CD4-positive, alpha-beta T cell (primary cell): Measurements from ENCODE around the gene SKAP2. TPM values are rescaled to one million over a fixed set of nuclear protein-coding genes. Genes with fewer than 3 reads are reported as not detected.

Experiments
- ATAC-seq: fragments of 200-7000 bp; cut with Tn5 transposase; one replicate; pipeline ENCODE4 v1.10.0; 2022; ENCODE audit warnings: mild to moderate bottlenecking; ENCODE audit not compliant: poor library complexity
- CTCF ChIA-PET: fragments of 350-600 bp; sonication (Branson Sonifier 250); formaldehyde crosslinking; loops from one replicate; lab custom pipeline; 2021; ENCODE audit warnings: antibody characterized with exemption, inconsistent platforms; lab: Charles Lee
- POLR2A ChIA-PET: fragments of 350-600 bp; sonication (Branson Sonifier 250); formaldehyde crosslinking; loops from one replicate; lab custom pipeline; 2021; ENCODE audit warnings: antibody characterized with exemption, inconsistent platforms; lab: Charles Lee
- DNase-seq, 14 experiments: peaks; one replicate each; pipeline ENCODE4 v3.0.0-alpha.2; 2013 to 2020; ENCODE audit warnings: mixed read lengths in 2 of 14
- H3K27ac ChIP-seq, 2 donors: one replicate each; pipeline versions ENCODE4 v1.5.1 to v1.7.0; 2013; ENCODE audit warnings: low read length in 2 of 2, low read depth in 1 of 2, mild to moderate bottlenecking in 1 of 2
- H3K27me3 ChIP-seq, 2 experiments: 1 replicate in 1 of 2; 2 replicates in 1 of 2; pipeline versions ENCODE4 v1.6.1 to v1.7.0; 2013; ENCODE audit warnings: low read length in 2 of 2, control low read depth in 1 of 2, mild to moderate bottlenecking in 1 of 2, moderate library complexity in 1 of 2; ENCODE audit not compliant: insufficient read depth in 2 of 2, control insufficient read depth in 1 of 2
- H3K36me3 ChIP-seq: one replicate; pipeline ENCODE4 v1.6.1; 2013; ENCODE audit warnings: low read length, control low read depth; ENCODE audit not compliant: insufficient read depth
- H3K4me1 ChIP-seq: one replicate; pipeline ENCODE4 v1.6.1; 2013; ENCODE audit warnings: low read length, control low read depth; ENCODE audit not compliant: insufficient read depth
- H3K4me3 ChIP-seq: one replicate; pipeline ENCODE4 v1.5.1; 2013; ENCODE audit warnings: mild to moderate bottlenecking, low read length, moderate library complexity
- H3K9me3 ChIP-seq, 2 experiments: 1 replicate in 1 of 2; 2 replicates in 1 of 2; pipeline versions ENCODE4 v1.6.1 to v1.7.0; 2013; ENCODE audit warnings: low read length in 2 of 2, mild to moderate bottlenecking in 2 of 2, control low read depth in 1 of 2, moderate library complexity in 1 of 2; ENCODE audit not compliant: control insufficient read depth in 1 of 2, insufficient read depth in 1 of 2
- H3K27ac Mint-ChIP-seq: one replicate; pipeline ENCODE4 v1.8.0; 2020; ENCODE audit warnings: mixed read lengths
- H3K27me3 Mint-ChIP-seq: one replicate; pipeline ENCODE4 v1.8.0; 2021; ENCODE audit warnings: mixed read lengths
- H3K36me3 Mint-ChIP-seq: one replicate; pipeline ENCODE4 v1.8.0; 2021; ENCODE audit warnings: low read depth, mixed read lengths
- H3K4me1 Mint-ChIP-seq: one replicate; pipeline ENCODE4 v1.8.0; 2021; ENCODE audit warnings: low read depth, mixed read lengths
- H3K4me3 Mint-ChIP-seq: one replicate; pipeline ENCODE4 v1.8.0; 2020; ENCODE audit warnings: mild to moderate bottlenecking, mixed read lengths
- H3K9me3 Mint-ChIP-seq: one replicate; pipeline ENCODE4 v1.8.0; 2020; ENCODE audit warnings: mixed read lengths
- intact Hi-C, 2 experiments: fragments of 100-400 bp; cut with DNase I in 1 of 2; cut with micrococcal nuclease in 1 of 2; formaldehyde crosslinking; loops; one replicate each; pipeline versions ENCODE4 v1.15.1 to v1.9.0; 2023 to 2025; cut with DNase I, micrococcal nuclease
- total RNA-seq, 174 experiments: library from RNA in 2 of 174; stranded (reverse) in 2 of 174; gene quantifications; one replicate each; pipeline ENCODE4 v1.2.3 and lab custom pipeline; 2021 to 2026
- TF ChIP-seq, protein P1 (sequence below): fragments of 200-600 bp; IDR thresholded peaks from one replicate; pipeline ENCODE4 v1.8.0; 2022; ENCODE audit warnings: antibody characterized with exemption, mild to moderate bottlenecking

Gene SKAP2
- total RNA-seq, 2 experiments from 2014 or later: 0.91 to 1.2 TPM

DNA sequence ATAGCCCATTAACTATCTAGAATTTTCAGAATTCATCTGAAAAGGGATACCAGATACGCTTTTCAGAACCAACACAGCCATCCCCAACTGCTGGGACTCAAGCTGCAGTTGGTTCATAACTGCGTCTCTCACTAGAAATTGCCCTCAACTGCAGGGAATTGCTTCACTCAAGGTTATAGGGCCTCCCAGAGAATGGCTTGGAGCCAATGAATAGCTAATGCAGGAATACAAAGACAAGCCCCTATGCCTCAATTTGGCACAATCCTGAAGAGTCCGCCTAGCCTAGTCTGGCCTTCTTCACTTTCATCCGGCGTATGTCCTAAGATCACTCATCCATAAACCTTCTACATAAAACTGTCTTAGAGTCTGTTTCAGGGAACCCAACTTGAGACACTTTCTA, 164.0 kb downstream of the SKAP2 start:
- Mint-ChIP-seq H3K27me3 (peaks cover 35% of the 10 kb centered on the region), H3K4me1 (no peaks in the 10 kb centered on the region), H3K36me3 (no peaks in the 10 kb centered on the region), H3K9me3 (no peaks in the 10 kb centered on the region), H3K27ac (no peak overlapping the region), H3K4me3 (no peak overlapping the region)
- no peaks in the 10 kb centered on the region for H3K36me3 ChIP-seq
- ChIA-PET POLR2A (no interaction called here), CTCF (interaction anchor here (1.0 kb wide), 1 partner anchor 19 kb away, joined by 3 read pairs; no protein-coding TSS in a partner anchor)
- DNase-seq (no peak), ATAC-seq (no peak)
- no peaks in the 10 kb centered on the region for H3K4me1 ChIP-seq
- TF ChIP-seq, protein P1, sequence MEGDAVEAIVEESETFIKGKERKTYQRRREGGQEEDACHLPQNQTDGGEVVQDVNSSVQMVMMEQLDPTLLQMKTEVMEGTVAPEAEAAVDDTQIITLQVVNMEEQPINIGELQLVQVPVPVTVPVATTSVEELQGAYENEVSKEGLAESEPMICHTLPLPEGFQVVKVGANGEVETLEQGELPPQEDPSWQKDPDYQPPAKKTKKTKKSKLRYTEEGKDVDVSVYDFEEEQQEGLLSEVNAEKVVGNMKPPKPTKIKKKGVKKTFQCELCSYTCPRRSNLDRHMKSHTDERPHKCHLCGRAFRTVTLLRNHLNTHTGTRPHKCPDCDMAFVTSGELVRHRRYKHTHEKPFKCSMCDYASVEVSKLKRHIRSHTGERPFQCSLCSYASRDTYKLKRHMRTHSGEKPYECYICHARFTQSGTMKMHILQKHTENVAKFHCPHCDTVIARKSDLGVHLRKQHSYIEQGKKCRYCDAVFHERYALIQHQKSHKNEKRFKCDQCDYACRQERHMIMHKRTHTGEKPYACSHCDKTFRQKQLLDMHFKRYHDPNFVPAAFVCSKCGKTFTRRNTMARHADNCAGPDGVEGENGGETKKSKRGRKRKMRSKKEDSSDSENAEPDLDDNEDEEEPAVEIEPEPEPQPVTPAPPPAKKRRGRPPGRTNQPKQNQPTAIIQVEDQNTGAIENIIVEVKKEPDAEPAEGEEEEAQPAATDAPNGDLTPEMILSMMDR: no peak
- peaks cover 0 to 5% of the 10 kb centered on the region in 2 experiments for H3K27me3 ChIP-seq
- intact Hi-C loops: no loop called here
- H3K4me3 ChIP-seq: no peak overlapping the region
- H3K27ac ChIP-seq: no peak overlapping the region
- H3K9me3 ChIP-seq: no peaks in the 10 kb centered on the region

DNA sequence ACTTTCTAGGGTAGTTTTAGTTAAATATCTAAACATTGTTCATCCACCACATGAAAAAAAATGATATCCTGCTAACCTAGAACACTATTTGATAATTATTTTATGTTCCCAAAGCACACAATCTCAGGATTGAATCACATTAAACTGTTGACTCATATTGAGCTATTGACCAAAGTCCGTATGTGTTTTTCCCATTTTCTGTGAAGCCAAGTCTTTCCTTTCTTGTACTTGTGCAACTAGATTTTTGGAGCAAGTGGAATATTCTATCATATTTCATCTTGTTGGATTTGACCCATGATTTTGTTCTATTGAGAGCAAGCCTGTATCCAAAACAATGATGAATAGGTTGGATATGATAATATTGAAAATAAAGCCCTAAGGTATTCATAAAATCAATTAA, 164.6 kb downstream of the SKAP2 start:
- CTCF ChIA-PET: interaction anchor here (1.0 kb wide), 1 partner anchor 18 kb away, joined by 3 read pairs; no protein-coding TSS in a partner anchor

DNA sequence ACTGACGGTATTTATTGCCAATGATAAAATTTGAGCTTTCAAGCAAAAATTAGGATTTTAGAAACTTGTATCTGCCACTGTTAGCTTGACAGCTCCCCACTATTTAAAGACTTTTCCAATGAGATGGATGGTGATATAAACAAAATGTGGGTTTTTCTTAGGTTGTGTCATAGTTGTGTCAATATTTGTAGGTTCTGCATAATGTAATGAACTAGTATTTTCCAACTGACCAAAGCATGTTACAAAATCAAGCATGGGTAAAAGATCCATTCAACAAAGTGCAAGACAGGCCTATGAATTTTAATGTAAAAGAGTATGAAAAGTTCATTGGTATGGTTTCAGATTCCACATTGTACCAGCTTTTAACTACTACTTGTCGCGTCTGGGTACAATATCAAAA, 165.6 kb downstream of the SKAP2 start:
- Mint-ChIP-seq H3K36me3 (no peaks in the 10 kb centered on the region), H3K9me3 (no peaks in the 10 kb centered on the region)
- CTCF ChIA-PET: no interaction called here

More for the DNA sequence above, 164.6 kb downstream of the SKAP2 start:
- no peak overlapping the region for H3K4me3 Mint-ChIP-seq
- TF ChIP-seq, protein P1: no peak
- no peaks in the 10 kb centered on the region for H3K4me1 Mint-ChIP-seq
- H3K27ac Mint-ChIP-seq: no peak overlapping the region
- no peaks in the 10 kb centered on the region for H3K36me3 Mint-ChIP-seq
- no peak overlapping the region for H3K4me3 ChIP-seq
- H3K27me3 Mint-ChIP-seq: peaks cover 35% of the 10 kb centered on the region
- no peaks in the 10 kb centered on the region for H3K36me3 ChIP-seq
- H3K4me1 ChIP-seq: no peaks in the 10 kb centered on the region
- H3K27me3 ChIP-seq: peaks cover 0 to 5% of the 10 kb centered on the region in 2 experiments
- POLR2A ChIA-PET: no interaction called here
- H3K27ac ChIP-seq: no peak overlapping the region
- intact Hi-C loops: no loop called here
- H3K9me3 Mint-ChIP-seq: no peaks in the 10 kb centered on the region
- DNase-seq (no peak), ATAC-seq (no peak)
- no peaks in the 10 kb centered on the region for H3K9me3 ChIP-seq

More for the DNA sequence above, 165.6 kb downstream of the SKAP2 start:
- no peaks in the 10 kb centered on the region for H3K9me3 ChIP-seq
- intact Hi-C loops: no loop called here
- Mint-ChIP-seq H3K4me3 (no peak overlapping the region), H3K4me1 (no peaks in the 10 kb centered on the region), H3K27ac (no peak overlapping the region), H3K27me3 (peaks cover 35% of the 10 kb centered on the region)
- POLR2A ChIA-PET: no interaction called here
- peaks cover 0 to 5% of the 10 kb centered on the region in 2 experiments for H3K27me3 ChIP-seq
- no peak for DNase-seq
- no peaks in the 10 kb centered on the region for H3K36me3 ChIP-seq
- no peaks in the 10 kb centered on the region for H3K4me1 ChIP-seq
- no peak for ATAC-seq
- H3K27ac ChIP-seq: no peak overlapping the region
- TF ChIP-seq, protein P1: no peak
- no peak overlapping the region for H3K4me3 ChIP-seq
